H1 (cell line): ENCODE data around the gene PARD3. TPM values are rescaled to one million over a fixed set of nuclear protein-coding genes. Genes with fewer than 3 reads are reported as not detected.

Experiments used
- BCL11A ChIP-seq, 2 experiments: IDR thresholded peaks; one replicate each; pipeline ENCODE4 v1.6.1; 2011; ENCODE audit warnings: low read depth in 2 of 2, low read length in 2 of 2, mild to moderate bottlenecking in 2 of 2
- CBX5 ChIP-seq: fragments of 300-800, 300-1000 bp; sonication (generic); IDR thresholded peaks from 2 replicates; pipeline ENCODE4 v1.7.1; 2016; ENCODE audit warnings: antibody characterized with exemption, low read length, low read depth
- CHD1 ChIP-seq: IDR thresholded peaks from 2 replicates; pipeline ENCODE4 v1.6.1; 2012; ENCODE audit warnings: low read depth, low read length, improper control_type of control experiment
- GTF2F1 ChIP-seq: IDR thresholded peaks from 2 replicates; pipeline ENCODE4 v1.6.1; 2012; ENCODE audit warnings: low read depth, low read length, improper control_type of control experiment, borderline replicate concordance
- MAX ChIP-seq: IDR thresholded peaks from 2 replicates; pipeline ENCODE4 v1.6.1; 2012; ENCODE audit warnings: inconsistent platforms
- POLR2A ChIP-seq, 2 experiments: IDR thresholded peaks; 1 replicate in 1 of 2; 2 replicates in 1 of 2; pipeline ENCODE4 v1.6.1; 2011; ENCODE audit warnings: low read depth in 2 of 2, low read length in 2 of 2, mild to moderate bottlenecking in 2 of 2; ENCODE audit errors: control extremely low read depth in 1 of 2
- RBBP5 ChIP-seq: IDR thresholded peaks from 2 replicates; pipeline ENCODE4 v1.7.1; 2012; ENCODE audit warnings: low read depth, mild to moderate bottlenecking, inconsistent platforms, low read length, moderate library complexity, borderline replicate concordance
- SAP30 ChIP-seq: fragments of 300-600 bp; sonication (generic); IDR thresholded peaks from 2 replicates; pipeline ENCODE4 v1.7.1; 2012; ENCODE audit warnings: low read length, moderate library complexity, mild to moderate bottlenecking, inconsistent platforms; ENCODE audit not compliant: insufficient read depth, insufficient replicate concordance
- USF2 ChIP-seq: IDR thresholded peaks from 2 replicates; pipeline ENCODE4 v1.6.1; 2011; ENCODE audit warnings: low read length, improper control_type of control experiment
- polyA plus RNA-seq, 7 experiments: library from polyadenylated mRNA; depleted of rRNA in 3 of 7; stranded (reverse) in 5 of 7; unstranded in 2 of 7; fragments of >200 nt in 5 of 7; fragments of 200-250 nt in 2 of 7; gene quantifications; 1 replicate in 5 of 7; 2 replicates in 1 of 7; 4 replicates in 1 of 7; pipeline versions ENCODE4 v1.2.1 to v1.2.3, GENCODE V29; 2011 to 2013; ENCODE audit warnings: missing spikeins in 2 of 7, mixed read lengths in 2 of 7
- total RNA-seq: library from RNA; stranded (reverse); fragmentation: NEBNext Ultra II Directional; extraction: Animal tissue kit (Norgen Biotek cat#: 25700); gene quantifications from 2 replicates; pipeline ENCODE4 v1.2.1, GENCODE V29; 2021
- TF ChIP-seq, protein P1 (sequence below): fragments of 300-600 bp; sonication (generic); IDR thresholded peaks from 2 replicates; pipeline ENCODE4 v1.7.1; 2012; ENCODE audit warnings: low read length, moderate library complexity, mild to moderate bottlenecking, inconsistent platforms; ENCODE audit not compliant: insufficient replicate concordance

PARD3 gene
- total and polyA plus RNA-seq, 2 of the 8 experiments (the other 6 are each of a cell fraction or from before 2014, with no cell fraction given) = 19.7 to 49.1 TPM

DNA sequence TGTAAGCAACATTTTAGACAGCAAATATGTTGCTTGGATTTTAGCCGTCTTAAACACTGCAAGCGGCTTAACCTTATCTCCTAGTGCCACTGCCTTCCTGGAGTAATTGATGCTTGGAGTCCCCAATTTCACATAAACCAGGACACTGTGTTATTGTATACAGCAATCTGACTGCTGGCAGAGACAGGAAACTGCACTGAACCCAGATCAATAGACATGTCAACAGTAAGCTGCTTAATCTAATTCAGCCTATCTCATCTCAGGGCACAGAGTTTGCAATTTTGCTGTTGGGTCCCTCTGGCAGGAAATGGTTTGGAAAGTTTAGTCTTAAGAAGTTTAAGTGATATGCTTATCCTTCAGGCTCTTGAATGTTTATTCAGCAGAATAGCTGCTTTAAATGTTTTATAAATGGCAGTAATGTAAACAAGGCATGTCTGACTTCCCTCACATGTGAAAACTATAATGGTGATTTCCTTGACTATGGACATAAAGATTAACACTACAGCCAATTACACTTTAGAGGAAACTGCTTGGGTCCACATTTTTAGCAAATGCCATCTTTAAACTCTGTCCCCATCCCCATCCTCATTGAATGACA lies 598.6 kb downstream of the PARD3 start (continued):
- TF ChIP-seq, protein P1, sequence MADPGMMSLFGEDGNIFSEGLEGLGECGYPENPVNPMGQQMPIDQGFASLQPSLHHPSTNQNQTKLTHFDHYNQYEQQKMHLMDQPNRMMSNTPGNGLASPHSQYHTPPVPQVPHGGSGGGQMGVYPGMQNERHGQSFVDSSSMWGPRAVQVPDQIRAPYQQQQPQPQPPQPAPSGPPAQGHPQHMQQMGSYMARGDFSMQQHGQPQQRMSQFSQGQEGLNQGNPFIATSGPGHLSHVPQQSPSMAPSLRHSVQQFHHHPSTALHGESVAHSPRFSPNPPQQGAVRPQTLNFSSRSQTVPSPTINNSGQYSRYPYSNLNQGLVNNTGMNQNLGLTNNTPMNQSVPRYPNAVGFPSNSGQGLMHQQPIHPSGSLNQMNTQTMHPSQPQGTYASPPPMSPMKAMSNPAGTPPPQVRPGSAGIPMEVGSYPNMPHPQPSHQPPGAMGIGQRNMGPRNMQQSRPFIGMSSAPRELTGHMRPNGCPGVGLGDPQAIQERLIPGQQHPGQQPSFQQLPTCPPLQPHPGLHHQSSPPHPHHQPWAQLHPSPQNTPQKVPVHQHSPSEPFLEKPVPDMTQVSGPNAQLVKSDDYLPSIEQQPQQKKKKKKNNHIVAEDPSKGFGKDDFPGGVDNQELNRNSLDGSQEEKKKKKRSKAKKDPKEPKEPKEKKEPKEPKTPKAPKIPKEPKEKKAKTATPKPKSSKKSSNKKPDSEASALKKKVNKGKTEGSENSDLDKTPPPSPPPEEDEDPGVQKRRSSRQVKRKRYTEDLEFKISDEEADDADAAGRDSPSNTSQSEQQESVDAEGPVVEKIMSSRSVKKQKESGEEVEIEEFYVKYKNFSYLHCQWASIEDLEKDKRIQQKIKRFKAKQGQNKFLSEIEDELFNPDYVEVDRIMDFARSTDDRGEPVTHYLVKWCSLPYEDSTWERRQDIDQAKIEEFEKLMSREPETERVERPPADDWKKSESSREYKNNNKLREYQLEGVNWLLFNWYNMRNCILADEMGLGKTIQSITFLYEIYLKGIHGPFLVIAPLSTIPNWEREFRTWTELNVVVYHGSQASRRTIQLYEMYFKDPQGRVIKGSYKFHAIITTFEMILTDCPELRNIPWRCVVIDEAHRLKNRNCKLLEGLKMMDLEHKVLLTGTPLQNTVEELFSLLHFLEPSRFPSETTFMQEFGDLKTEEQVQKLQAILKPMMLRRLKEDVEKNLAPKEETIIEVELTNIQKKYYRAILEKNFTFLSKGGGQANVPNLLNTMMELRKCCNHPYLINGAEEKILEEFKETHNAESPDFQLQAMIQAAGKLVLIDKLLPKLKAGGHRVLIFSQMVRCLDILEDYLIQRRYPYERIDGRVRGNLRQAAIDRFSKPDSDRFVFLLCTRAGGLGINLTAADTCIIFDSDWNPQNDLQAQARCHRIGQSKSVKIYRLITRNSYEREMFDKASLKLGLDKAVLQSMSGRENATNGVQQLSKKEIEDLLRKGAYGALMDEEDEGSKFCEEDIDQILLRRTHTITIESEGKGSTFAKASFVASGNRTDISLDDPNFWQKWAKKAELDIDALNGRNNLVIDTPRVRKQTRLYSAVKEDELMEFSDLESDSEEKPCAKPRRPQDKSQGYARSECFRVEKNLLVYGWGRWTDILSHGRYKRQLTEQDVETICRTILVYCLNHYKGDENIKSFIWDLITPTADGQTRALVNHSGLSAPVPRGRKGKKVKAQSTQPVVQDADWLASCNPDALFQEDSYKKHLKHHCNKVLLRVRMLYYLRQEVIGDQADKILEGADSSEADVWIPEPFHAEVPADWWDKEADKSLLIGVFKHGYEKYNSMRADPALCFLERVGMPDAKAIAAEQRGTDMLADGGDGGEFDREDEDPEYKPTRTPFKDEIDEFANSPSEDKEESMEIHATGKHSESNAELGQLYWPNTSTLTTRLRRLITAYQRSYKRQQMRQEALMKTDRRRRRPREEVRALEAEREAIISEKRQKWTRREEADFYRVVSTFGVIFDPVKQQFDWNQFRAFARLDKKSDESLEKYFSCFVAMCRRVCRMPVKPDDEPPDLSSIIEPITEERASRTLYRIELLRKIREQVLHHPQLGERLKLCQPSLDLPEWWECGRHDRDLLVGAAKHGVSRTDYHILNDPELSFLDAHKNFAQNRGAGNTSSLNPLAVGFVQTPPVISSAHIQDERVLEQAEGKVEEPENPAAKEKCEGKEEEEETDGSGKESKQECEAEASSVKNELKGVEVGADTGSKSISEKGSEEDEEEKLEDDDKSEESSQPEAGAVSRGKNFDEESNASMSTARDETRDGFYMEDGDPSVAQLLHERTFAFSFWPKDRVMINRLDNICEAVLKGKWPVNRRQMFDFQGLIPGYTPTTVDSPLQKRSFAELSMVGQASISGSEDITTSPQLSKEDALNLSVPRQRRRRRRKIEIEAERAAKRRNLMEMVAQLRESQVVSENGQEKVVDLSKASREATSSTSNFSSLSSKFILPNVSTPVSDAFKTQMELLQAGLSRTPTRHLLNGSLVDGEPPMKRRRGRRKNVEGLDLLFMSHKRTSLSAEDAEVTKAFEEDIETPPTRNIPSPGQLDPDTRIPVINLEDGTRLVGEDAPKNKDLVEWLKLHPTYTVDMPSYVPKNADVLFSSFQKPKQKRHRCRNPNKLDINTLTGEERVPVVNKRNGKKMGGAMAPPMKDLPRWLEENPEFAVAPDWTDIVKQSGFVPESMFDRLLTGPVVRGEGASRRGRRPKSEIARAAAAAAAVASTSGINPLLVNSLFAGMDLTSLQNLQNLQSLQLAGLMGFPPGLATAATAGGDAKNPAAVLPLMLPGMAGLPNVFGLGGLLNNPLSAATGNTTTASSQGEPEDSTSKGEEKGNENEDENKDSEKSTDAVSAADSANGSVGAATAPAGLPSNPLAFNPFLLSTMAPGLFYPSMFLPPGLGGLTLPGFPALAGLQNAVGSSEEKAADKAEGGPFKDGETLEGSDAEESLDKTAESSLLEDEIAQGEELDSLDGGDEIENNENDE = no peak
- TF ChIP-seq USF2 (no peak), MAX (no peak), POLR2A (IDR thresholded peaks at IDR 0.05; ENCODE audit: control extremely low read depth in 1 of 2, low read depth in 2 of 2, low read length in 2 of 2) (no peak), CBX5 (no peak), RBBP5 (no peak), GTF2F1 (no peak), SAP30 (no peak), CHD1 (no peak), BCL11A (IDR thresholded peaks at IDR 0.05; ENCODE audit: low read depth in 2 of 2, low read length in 2 of 2) (no peak)
